Measurements from ENCODE around the gene RANGRF. TPM values are rescaled to one million over a fixed set of nuclear protein-coding genes. Genes with fewer than 3 reads are reported as not detected.
A peak's percentile ranks its signal among the peaks of the same experiment; 100 is the strongest.

The RANGRF gene
- total and polyA plus RNA-seq, 9 of the 15 experiments (the other 6 are each of a cell fraction or from before 2014, with no cell fraction given) = 7.6 to 60.0 (median 16.0) TPM

DNA sequence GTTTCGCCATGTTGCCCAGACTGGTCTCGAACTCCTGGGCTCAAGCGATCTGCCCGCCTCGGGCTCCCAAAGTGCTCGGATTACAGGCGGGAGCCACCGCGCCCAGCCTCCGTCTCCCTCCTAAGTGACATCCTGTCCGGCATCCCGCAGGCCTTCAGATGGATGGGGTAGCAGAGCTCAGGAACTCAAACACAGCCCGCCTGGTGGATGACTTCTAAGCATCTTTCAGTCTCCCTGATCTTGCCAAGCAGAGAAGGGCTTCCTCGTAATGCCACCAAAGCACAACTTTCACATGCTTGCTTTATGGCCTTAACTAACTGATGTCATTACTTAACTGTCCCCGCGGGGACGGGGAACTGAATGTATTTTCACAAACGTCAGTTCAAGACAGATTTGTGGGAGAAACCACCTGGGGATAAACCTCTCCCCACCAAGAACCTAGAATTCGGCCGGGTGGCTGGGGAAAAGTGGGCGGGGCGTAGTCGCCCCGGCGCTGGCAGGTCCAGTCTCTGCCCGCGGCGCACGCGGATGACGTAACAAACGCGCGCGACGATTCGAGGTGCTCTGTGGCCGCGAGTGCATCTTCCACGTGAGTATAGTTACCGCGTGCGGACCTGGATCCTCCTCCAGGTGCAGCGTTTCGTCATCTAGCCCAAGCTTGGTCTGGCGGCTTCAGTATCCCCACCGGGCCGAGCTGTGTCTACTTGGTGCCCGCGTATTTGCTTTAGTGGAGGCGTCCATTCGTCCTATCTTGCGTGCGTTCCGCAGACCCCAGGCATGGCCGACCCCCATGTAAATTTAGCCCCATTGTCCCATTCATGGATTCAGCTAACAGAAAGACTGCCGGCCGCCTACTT, 39.5 kb upstream of the RANGRF start, which contains the start of gene PFAS (continued):
- TF ChIP-seq ZNF609 (CRISPR knock-in tag; IDR thresholded peaks at IDR 0.05; ENCODE audit: borderline replicate concordance) = no peak
- no peak for TF ChIP-seq ZFPM2 (CRISPR knock-in tag; IDR thresholded peaks at IDR 0.05)
- TF ChIP-seq, protein P1, sequence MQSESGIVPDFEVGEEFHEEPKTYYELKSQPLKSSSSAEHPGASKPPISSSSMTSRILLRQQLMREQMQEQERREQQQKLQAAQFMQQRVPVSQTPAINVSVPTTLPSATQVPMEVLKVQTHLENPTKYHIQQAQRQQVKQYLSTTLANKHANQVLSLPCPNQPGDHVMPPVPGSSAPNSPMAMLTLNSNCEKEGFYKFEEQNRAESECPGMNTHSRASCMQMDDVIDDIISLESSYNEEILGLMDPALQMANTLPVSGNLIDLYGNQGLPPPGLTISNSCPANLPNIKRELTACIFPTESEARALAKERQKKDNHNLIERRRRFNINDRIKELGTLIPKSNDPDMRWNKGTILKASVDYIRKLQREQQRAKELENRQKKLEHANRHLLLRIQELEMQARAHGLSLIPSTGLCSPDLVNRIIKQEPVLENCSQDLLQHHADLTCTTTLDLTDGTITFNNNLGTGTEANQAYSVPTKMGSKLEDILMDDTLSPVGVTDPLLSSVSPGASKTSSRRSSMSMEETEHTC (IDR thresholded peaks at IDR 0.05) = no peak
- TF ChIP-seq HDAC2 (IDR thresholded peaks at IDR 0.05) = peak; percentile 92
- no peak for TF ChIP-seq ZBTB40 (IDR thresholded peaks at IDR 0.05)
- no peak for TF ChIP-seq ZBTB40 (CRISPR knock-in tag; IDR thresholded peaks at IDR 0.05)
- TF ChIP-seq FUS (optimal IDR thresholded peaks at IDR 0.05; ENCODE audit: low read depth, low read length) = no peak
- TF ChIP-seq ZNF24 (IDR thresholded peaks at IDR 0.05) = no peak
- TF ChIP-seq DMBX1 (CRISPR knock-in tag; IDR thresholded peaks at IDR 0.05; ENCODE audit: borderline replicate concordance) = no peak
- no peak for TF ChIP-seq RBM34 (IDR thresholded peaks at IDR 0.05; ENCODE audit: borderline replicate concordance, insufficient read depth, low read length)
- TF ChIP-seq ILF3 (IDR thresholded peaks at IDR 0.05; ENCODE audit: borderline replicate concordance) = no peak
- no peak for TF ChIP-seq ZSCAN32 (CRISPR knock-in tag; IDR thresholded peaks at IDR 0.05)

Measured in K562 (cell line).